Cerebellar cortex (tissue), 1 donor: ENCODE results near the gene AP3B1.

Source experiments
- DNase-seq: peaks from one replicate; pipeline ENCODE4 v3.0.0-alpha.2; 2015; ENCODE audit warnings: low spot score

The AP3B1 gene

GRCh38 chr5:78291687-78292086, 2.8 kb downstream of the AP3B1 start:
- no peak for DNase-seq

DNA sequence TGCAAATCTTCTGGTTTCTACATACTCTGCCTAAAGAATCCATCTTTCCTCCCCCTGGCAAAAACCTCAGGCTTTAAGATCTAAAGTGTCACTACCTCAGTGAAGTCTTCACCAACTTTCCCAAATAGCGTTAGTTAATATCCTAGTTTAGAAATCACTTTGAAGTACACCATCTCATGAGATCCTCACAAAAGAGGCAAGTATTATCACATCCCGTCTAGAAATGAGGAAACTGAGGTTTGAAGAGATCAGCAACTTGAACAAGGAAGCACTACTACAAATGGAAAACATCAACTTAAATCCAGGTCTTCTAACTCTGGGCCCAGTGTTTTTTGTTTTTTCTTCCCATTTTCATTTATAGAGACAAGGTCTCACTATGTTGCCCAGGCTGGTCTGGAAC, 4.6 kb downstream of the AP3B1 start:
- DNase-seq: no peak

GRCh38 chr5:78288246-78288645, 6.3 kb downstream of the AP3B1 start:
- DNase-seq: no peak

GRCh38 chr5:78287833-78288232, 6.7 kb downstream of the AP3B1 start:
- DNase-seq: no peak

GRCh38 chr5:78287169-78287568, 7.3 kb downstream of the AP3B1 start:
- DNase-seq: no peak

DNA sequence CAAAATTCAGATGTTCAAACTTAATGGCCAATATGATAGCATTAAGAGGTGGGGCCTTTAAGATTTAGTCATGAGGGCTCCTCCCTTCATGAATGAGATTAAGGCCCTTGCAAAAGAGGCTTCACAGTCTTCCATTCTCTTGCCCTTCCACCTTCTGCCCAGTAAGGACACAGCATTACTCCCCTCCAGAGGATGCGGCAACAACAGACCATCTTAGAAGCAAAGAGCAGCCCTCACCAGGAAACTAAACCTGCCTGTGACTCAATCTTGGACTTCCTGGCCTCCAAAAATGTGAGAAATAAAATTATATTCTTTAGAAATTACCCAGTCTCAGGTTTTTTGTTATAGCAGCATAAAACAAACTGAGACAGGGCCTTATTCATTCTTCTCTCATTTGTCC, 8.2 kb downstream of the AP3B1 start:
- no peak for DNase-seq

DNA sequence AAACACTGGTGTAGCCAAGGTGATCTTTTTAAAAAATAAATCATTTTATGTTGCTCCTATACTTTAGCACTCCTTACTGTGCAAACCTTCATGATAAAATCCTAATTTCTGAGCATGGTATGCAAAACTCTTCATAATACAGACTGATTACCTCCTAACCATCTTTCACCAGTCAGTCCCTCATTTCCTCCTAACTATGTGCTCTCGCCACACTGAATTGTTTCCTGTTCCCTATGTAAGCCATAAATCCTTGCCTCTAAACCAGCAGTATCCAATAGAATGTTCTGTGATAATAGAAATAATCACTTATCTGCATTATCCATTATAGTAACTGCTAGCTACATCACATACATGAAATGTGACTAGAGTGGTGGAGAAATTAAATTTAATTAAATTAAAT, 10.7 kb downstream of the AP3B1 start:
- no peak for DNase-seq

- no peak for DNase-seq
These were observed 11.4 kb downstream of the AP3B1 start for GRCh38 chr5:78283105-78283504.

GRCh38 chr5:78280261-78280660, 14.2 kb downstream of the AP3B1 start:
- DNase-seq: peak; percentile 90

DNA sequence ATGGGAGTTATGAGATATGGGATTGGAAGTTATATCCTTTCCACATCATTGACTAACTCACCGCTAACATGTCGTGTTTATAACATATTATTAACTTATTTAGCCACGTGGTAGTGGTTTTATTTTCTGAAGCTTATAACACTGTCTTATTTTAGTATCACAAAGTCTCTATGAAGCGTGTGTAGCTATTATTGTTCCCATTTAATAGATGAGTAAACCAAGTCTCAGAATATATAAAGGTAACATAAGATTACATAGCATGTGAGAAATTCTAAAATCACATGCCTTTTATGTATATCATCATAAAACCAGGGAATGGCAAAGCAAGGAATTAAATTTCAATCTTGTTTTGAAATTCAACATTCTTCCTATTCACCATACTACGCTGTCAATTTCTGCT, 15.3 kb downstream of the AP3B1 start:
- no peak for DNase-seq

DNA sequence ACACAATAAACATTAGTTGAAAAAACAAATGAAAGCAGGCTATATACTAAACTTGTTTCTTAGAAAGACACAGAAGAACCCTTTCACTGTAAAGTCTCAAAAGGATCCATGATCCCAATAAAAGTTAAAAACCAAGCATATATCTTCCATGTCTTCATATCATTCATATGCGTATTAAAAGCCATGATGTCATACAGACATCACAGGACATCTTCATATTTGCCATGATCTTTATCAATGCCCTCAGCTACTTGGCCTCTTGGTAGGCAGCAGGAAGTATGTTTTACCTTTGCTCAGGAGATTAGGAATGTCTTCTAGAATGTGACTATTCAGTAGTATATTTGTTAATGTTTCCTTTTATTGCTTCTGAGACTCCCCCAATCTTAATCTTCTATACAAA, 16.8 kb downstream of the AP3B1 start:
- DNase-seq: no peak

- DNase-seq: no peak
These were observed 18.4 kb downstream of the AP3B1 start for GRCh38 chr5:78275998-78276543.

DNA sequence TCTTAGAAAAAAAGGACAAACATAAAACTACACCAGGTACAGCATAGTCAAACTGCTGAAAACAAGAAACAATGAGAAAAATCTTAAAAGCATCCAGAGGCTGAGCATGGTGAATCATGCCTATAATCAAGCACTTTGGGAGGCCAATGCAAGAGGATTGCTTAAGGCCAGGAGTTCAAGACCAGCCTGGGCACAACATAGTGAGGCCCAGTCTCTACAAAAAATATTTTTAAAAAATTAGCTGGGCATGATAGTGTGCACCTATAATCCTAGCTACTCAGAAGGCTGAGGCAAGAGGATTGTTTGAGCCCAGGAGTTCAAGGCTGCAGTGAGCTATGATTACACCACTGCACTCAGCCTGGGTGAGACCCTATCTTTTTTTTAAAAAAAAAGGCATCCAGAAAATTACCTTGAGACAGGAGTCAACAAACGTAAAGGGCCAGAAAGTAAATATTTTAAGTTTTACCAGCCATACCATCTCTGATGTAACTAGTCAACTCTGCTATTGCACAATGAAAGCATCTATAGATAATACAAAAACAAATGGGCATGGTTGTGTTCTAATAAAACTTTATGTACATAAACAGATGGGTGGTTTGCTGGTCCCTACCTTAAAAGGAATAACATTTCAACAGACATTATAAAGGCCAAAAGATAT, 19.8 kb downstream of the AP3B1 start:
- DNase-seq: no peak

GRCh38 chr5:78273436-78273835, 21.1 kb downstream of the AP3B1 start:
- peak; percentile 55 for DNase-seq

- DNase-seq: no peak
These were observed 22.7 kb downstream of the AP3B1 start for GRCh38 chr5:78271766-78272165.

DNA sequence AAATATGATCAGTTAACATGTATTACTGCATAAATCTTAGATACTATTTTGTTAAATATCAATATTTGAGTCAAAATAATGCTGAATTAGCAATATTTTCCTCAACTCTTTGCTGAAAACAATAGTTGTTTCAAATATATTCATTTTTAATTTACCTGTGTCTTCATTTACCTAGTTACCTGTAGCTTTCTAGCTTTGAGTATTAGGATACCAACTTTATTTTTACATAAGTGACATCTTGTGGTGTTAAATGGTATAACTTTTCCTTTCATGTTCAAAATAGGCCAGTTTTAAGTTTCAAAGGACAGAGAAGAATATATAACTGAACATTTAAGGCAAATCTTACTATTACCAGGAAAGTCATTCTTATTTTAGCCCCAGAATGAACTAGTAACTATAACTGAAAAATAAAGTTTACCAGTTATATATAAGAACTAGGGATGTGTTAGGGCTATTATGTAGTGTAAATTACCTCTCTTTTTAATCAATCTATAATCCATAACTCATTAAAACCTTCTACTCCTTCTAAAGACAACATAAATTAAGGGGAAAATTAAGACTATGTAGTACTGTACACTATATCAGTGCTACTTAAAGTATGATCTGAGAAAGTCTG, 25.3 kb downstream of the AP3B1 start:
- peak; percentile 35 for DNase-seq

- DNase-seq: no peak
These were observed 26.1 kb downstream of the AP3B1 start for GRCh38 chr5:78268356-78268755.

- DNase-seq: no peak
These were observed 29.3 kb downstream of the AP3B1 start for GRCh38 chr5:78265163-78265562.

- no peak for DNase-seq
These were observed 29.9 kb downstream of the AP3B1 start for GRCh38 chr5:78264600-78264999.

- no peak for DNase-seq
These were observed 33.7 kb downstream of the AP3B1 start for GRCh38 chr5:78260771-78261170.

GRCh38 chr5:78253201-78253600, 41.3 kb downstream of the AP3B1 start:
- no peak for DNase-seq

GRCh38 chr5:78252715-78253114, 41.8 kb downstream of the AP3B1 start:
- no peak for DNase-seq

GRCh38 chr5:78251663-78252284, 42.7 kb downstream of the AP3B1 start:
- no peak for DNase-seq
